NT2/D1 (cell line): Measurements from ENCODE around the gene KRT83.

Experiments
- DNase-seq: peaks from one replicate; pipeline ENCODE4 v3.0.0-alpha.2; 2011; ENCODE audit warnings: low read depth, low spot score
- H3K27me3 ChIP-seq: 2 replicates; pipeline ENCODE4 v1.6.0; 2011; ENCODE audit warnings: mild to moderate bottlenecking; ENCODE audit not compliant: insufficient read length, insufficient read depth
- H3K36me3 ChIP-seq: 2 replicates; pipeline ENCODE4 v1.6.1; 2011; ENCODE audit warnings: mild to moderate bottlenecking, low read length, mixed read lengths; ENCODE audit not compliant: insufficient read depth, insufficient read length
- H3K4me1 ChIP-seq: 2 replicates; pipeline ENCODE4 v1.5.1; 2011; ENCODE audit not compliant: insufficient read depth, insufficient read length
- H3K4me3 ChIP-seq: 2 replicates; pipeline ENCODE4 v1.5.1; 2011; ENCODE audit warnings: low read depth; ENCODE audit not compliant: insufficient read length
- H3K9ac ChIP-seq: 2 replicates; pipeline ENCODE4 v1.6.0; 2011; ENCODE audit warnings: low read depth; ENCODE audit not compliant: insufficient read length
- H3K9me3 ChIP-seq: 2 replicates; pipeline ENCODE4 v1.5.1; 2011; ENCODE audit warnings: mild to moderate bottlenecking, low read length; ENCODE audit not compliant: insufficient read depth
- SUZ12 ChIP-seq: IDR thresholded peaks from 2 replicates; pipeline ENCODE4 v1.6.1; 2011; ENCODE audit not compliant: insufficient read length, insufficient read depth; ENCODE audit errors: extremely low read depth
- YY1 ChIP-seq: IDR thresholded peaks from 2 replicates; pipeline ENCODE4 v1.6.1; 2011; ENCODE audit not compliant: insufficient read length, insufficient read depth
- ZNF274 ChIP-seq: IDR thresholded peaks from 2 replicates; pipeline ENCODE4 v1.6.1; 2011; ENCODE audit warnings: mild to moderate bottlenecking, low read depth, low read length

Gene KRT83

DNA sequence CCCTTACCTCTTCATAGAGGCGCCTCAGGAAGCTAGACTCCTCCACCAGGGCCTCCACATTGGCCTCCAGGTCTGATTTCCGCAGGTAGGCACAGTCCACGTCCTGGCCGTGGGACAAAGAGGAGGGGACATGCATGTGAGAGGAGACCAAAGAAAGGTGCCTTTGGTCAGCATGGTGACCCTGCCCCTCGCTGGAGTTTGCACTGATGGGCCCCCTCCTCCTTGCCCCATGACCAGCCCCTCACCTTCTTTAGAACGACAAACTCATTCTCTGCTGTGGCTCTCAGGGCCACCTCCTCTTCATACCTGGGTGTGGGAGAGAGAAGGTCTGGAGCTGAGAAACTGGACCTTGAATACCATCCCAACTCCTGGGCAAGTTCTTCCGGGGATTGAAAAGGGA lies 42.9 kb upstream of the KRT83 start:
- no peak for TF ChIP-seq SUZ12
- TF ChIP-seq ZNF274, result no peak
- no peak for TF ChIP-seq YY1
- H3K36me3 ChIP-seq, result no peaks in the 10 kb centered on the region
- no peaks in the 10 kb centered on the region for H3K27me3 ChIP-seq
- DNase-seq, result no peak
- peaks cover under 1% of the 10 kb centered on the region for H3K4me1 ChIP-seq
- H3K4me3 ChIP-seq, result no peak overlapping the region
- H3K9me3 ChIP-seq, result no peaks in the 10 kb centered on the region
- no peak overlapping the region for H3K9ac ChIP-seq

DNA sequence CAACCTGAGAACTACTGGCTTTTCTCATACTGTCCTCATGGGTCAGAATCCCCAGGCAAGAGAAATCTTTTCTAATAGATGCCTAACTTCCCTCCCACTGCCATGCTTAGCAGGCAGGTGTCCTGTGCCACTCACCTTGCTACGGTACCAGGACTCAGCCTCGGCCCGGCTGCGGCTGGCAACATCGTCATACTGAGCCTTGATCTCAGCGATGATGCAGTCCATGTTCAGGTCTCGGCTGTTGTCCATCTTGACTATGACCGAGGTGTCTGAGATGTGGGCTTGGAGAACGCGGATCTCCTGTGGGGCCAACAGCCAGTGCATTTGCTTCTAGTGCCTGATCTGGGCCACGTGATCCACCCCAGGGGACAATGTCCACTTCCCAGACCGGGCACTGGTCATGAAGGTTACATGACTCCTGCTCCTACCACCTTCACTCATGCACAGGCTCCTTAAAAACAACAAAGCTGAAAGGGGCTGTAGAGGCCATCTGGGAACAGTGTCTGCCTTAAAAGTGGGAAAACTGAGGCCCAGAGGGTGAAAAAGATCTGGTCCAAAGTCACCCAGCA lies 42.0 kb upstream of the KRT83 start:
- Histone ChIP-seq H3K27me3 (no peaks in the 10 kb centered on the region), H3K9ac (no peak overlapping the region), H3K9me3 (no peaks in the 10 kb centered on the region), H3K4me3 (no peak overlapping the region), H3K36me3 (no peaks in the 10 kb centered on the region), H3K4me1 (peaks cover 7% of the 10 kb centered on the region)
- TF ChIP-seq ZNF274 (no peak), SUZ12 (no peak), YY1 (no peak)
- no peak for DNase-seq

DNA sequence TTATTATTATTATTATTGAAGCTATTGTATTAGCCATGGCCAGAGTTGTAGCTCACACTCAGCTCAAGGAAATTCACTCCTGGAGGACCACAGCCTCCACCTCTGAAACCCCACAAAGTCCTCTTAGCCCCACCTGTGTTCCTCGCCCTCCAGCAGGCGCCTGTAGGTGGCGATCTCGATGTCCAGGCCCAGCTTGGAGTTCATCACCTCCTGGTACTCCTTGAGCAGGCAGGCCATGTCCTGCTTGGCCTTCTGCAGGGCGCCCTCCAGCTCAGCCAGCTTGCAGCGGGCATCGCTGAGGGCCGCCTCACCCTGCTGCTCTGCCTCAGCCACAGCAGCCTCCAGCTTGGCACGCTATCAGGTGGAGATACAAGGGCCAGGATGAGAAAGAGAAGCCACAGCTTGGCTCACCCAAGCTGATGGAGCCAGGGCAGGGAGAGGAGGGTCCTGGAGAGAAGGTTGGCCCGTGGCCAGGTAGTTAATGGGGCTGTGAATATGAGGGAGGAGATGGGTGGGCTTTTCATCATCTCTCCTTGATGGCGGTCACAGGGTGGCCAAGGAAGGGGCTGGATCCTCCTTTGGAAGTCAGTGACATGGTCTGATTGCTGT lies 41.0 kb upstream of the KRT83 start:
- H3K36me3 ChIP-seq, result no peaks in the 10 kb centered on the region
- no peak overlapping the region for H3K9ac ChIP-seq
- no peak for DNase-seq

DNA sequence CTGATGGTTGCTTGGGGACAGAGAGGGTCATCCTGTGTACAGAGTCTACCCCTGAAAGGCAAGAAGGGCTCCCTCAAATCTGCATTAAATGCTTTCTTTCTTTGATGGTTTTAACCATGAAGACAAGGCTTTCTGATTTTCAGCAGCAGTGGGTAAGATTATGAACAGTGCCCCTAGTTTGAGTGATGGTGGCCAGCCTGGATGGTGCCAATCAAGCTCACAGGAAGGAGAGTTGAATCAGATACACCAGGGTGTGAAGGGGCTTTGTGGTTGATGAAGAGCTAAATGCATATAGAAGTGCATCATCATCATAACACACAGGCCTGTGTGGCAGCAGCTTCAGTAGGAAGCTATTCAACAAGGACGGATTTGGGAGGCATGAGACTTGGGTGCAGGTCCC lies 40.4 kb upstream of the KRT83 start:
- DNase-seq, result no peak
- H3K4me3 ChIP-seq, result no peak overlapping the region

More for the DNA sequence above, 41.0 kb upstream of the KRT83 start:
- H3K27me3 ChIP-seq, result no peaks in the 10 kb centered on the region
- no peaks in the 10 kb centered on the region for H3K9me3 ChIP-seq
- peaks cover 7% of the 10 kb centered on the region for H3K4me1 ChIP-seq
- TF ChIP-seq SUZ12 (no peak), YY1 (no peak)
- no peak overlapping the region for H3K4me3 ChIP-seq

DNA sequence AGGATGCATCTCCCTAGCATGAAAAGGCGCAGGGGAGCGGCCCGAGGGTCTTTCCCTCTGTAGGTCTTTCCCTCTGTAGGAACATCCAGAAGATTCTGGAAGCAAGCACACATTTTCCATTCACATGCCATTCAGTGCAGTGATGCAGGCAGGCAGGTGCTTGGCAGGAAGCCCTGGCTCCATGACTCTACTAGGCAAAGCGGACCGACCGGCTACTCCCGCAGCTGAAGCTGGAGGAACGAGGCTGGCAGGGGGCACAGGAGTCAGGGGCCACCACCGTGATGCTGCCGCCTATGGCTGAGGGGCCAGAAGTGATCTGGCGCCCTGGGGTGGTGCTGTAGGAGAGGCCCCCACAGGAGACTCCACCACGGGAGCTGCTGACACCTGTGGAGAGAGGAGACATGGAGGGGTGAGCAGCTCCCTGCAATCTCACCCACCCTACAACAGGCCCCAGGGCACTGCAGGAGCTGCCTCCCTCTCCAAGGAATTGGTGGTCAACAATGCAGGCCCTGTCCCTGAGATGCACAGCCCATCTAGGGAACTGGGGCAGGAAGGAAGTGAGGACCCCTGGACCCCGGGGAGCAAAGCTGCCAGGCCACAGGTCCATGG lies 39.6 kb upstream of the KRT83 start:
- no peaks in the 10 kb centered on the region for H3K9me3 ChIP-seq
- H3K4me1 ChIP-seq, result peaks cover 7% of the 10 kb centered on the region
- H3K9ac ChIP-seq, result no peak overlapping the region
- H3K27me3 ChIP-seq, result no peaks in the 10 kb centered on the region
- no peaks in the 10 kb centered on the region for H3K36me3 ChIP-seq
- H3K4me3 ChIP-seq, result no peak overlapping the region
- TF ChIP-seq SUZ12 (no peak), ZNF274 (no peak), YY1 (no peak)
- no peak for DNase-seq

More for the DNA sequence above, 40.4 kb upstream of the KRT83 start:
- Histone ChIP-seq H3K27me3 (no peaks in the 10 kb centered on the region), H3K9ac (no peak overlapping the region), H3K4me1 (peaks cover 7% of the 10 kb centered on the region), H3K9me3 (no peaks in the 10 kb centered on the region), H3K36me3 (no peaks in the 10 kb centered on the region)
- no peak for TF ChIP-seq SUZ12
- no peak for TF ChIP-seq YY1
- TF ChIP-seq ZNF274, result no peak

DNA sequence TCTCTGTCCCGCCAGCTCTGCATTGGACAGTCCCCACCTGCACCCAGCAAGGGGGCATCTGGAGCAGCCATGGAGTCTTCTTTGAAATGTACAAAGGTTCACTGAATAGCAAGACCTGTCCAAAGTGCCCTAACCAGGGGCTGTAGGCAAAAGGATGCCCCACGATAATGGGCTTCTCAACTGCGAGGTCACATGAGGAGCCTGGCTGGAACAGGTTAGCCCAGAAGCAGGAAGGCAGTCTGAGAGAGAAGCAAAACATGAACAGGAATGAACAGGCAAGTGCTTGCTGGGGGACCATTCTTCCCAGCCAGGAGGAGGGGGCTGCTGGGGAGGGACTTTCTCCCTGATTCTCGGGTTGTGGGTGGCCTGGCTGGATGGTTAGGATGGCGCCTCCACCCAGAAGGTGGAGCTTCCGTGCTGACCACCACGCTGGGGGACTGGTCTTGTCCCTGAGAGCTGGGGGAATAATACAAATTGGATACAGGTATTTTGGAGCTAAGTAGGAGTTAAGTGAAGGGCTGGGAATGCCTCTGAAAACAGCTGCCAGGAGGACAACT lies 39.0 kb upstream of the KRT83 start:
- Histone ChIP-seq H3K27me3 (no peaks in the 10 kb centered on the region), H3K9me3 (no peaks in the 10 kb centered on the region), H3K36me3 (no peaks in the 10 kb centered on the region), H3K4me3 (no peak overlapping the region), H3K4me1 (peaks cover 7% of the 10 kb centered on the region), H3K9ac (no peak overlapping the region)
- no peak for TF ChIP-seq ZNF274
- TF ChIP-seq SUZ12, result no peak
- TF ChIP-seq YY1, result no peak
- no peak for DNase-seq

GRCh38 chr12:52359621-52360061 lies 38.4 kb upstream of the KRT83 start:
- Histone ChIP-seq H3K4me1 (peaks cover 7% of the 10 kb centered on the region), H3K27me3 (no peaks in the 10 kb centered on the region), H3K4me3 (no peak overlapping the region), H3K9ac (no peak overlapping the region), H3K36me3 (no peaks in the 10 kb centered on the region), H3K9me3 (no peaks in the 10 kb centered on the region)
- no peak for TF ChIP-seq SUZ12
- TF ChIP-seq YY1, result no peak
- no peak for TF ChIP-seq ZNF274
- no peak for DNase-seq
